GM12878 (cell line): ENCODE results near the gene NT5M. TPM values are rescaled to one million over a fixed set of nuclear protein-coding genes. Genes with fewer than 3 reads are reported as not detected.

ENCODE experiments used
- ATAC-seq: fragments of 200-7000 bp; cut with Tn5 transposase; 3 replicates; pipeline ENCODE4 v1.9.1; 2020; ENCODE audit warnings: mild to moderate bottlenecking, moderate library complexity
- BruUV-seq: library from RNA; stranded (reverse); fragments of 400-500 nt; replicated peaks from 2 replicates; lab custom pipeline; 2021; lab: Mats Ljungman, UMichigan
- CTCF ChIA-PET: fragments of 300-600 bp; sonication (Branson Sonifier 250); formaldehyde crosslinking; extraction: SDS; loops from one replicate; lab custom pipeline; 2021; ENCODE audit warnings: inconsistent platforms; lab: Yijun Ruan, JAX
- POLR2A ChIA-PET: fragments of 350-600 bp; formaldehyde crosslinking; extraction: SDS; loops from one replicate; lab custom pipeline; 2021; ENCODE audit warnings: inconsistent platforms; lab: Charles Lee
- RAD21 ChIA-PET: fragments of 300-600 bp; sonication (Branson Sonifier 250); formaldehyde crosslinking; loops from one replicate; lab custom pipeline; 2023; ENCODE audit warnings: antibody characterized with exemption; ENCODE audit not compliant: unreplicated experiment; lab: Charles Lee
- SMC1A ChIA-PET: fragments of 300-600 bp; sonication (Branson Sonifier 250); formaldehyde crosslinking; loops from one replicate; lab custom pipeline; 2023; ENCODE audit not compliant: unreplicated experiment, uncharacterized antibody; lab: Charles Lee
- DNase-seq: peaks from one replicate; pipeline ENCODE4 v3.0.0-alpha.2; 2011; ENCODE audit warnings: low read depth, low spot score
- FAIRE-seq: peaks from 3 replicates; lab custom pipeline; 2011; peaks lifted over from hg19 to GRCh38; lab: Jason Lieb, UNC
- H2AFZ ChIP-seq: 2 replicates; pipeline ENCODE4 v1.6.0; 2011; ENCODE audit warnings: low read depth, low read length, control low read depth; ENCODE audit not compliant: control insufficient read depth
- H3K27ac ChIP-seq: 2 replicates; pipeline ENCODE4 v1.5.1; 2011; ENCODE audit warnings: control low read depth; ENCODE audit not compliant: control insufficient read depth, insufficient read depth
- H3K27me3 ChIP-seq, 2 experiments: replicated peaks in 1 of 2; 2 replicates each; pipeline versions ENCODE4 v1.6.0 to v1.6.1; 2011; ENCODE audit warnings: low read length in 1 of 2; ENCODE audit not compliant: control insufficient read depth in 2 of 2, insufficient read depth in 2 of 2
- H3K36me3 ChIP-seq, 2 experiments: 2 replicates each; pipeline ENCODE4 v1.5.1; 2011; ENCODE audit warnings: low read length in 1 of 2; ENCODE audit not compliant: control insufficient read depth in 2 of 2, insufficient read depth in 2 of 2
- H3K4me1 ChIP-seq: 2 replicates; pipeline ENCODE4 v1.6.1; 2011; ENCODE audit warnings: mild to moderate bottlenecking, low read length, moderate library complexity, mixed read lengths; ENCODE audit not compliant: control insufficient read depth, insufficient read depth
- H3K4me2 ChIP-seq: 2 replicates; pipeline ENCODE4 v1.6.0; 2011; ENCODE audit warnings: control low read depth; ENCODE audit not compliant: control insufficient read depth, insufficient read depth
- H3K4me3 ChIP-seq: fragments of 200-600 bp; sonication (generic); 2 replicates; pipeline ENCODE4 v1.5.1; 2016
- H3K79me2 ChIP-seq: 2 replicates; pipeline ENCODE4 v1.6.0; 2011; ENCODE audit warnings: low read length; ENCODE audit not compliant: control insufficient read depth, insufficient read depth
- H3K9ac ChIP-seq: 2 replicates; pipeline ENCODE4 v1.8.0; 2011; ENCODE audit warnings: low read length, control low read depth, mixed read lengths; ENCODE audit not compliant: control insufficient read depth, insufficient read depth
- H3K9me3 ChIP-seq: replicated peaks from 3 replicates; pipeline ENCODE4 v1.5.1; 2011; ENCODE audit warnings: mild to moderate bottlenecking, low read length; ENCODE audit not compliant: control insufficient read depth, insufficient read depth
- H4K20me1 ChIP-seq: 2 replicates; pipeline ENCODE4 v1.6.0; 2011; ENCODE audit not compliant: control insufficient read depth, insufficient read depth
- FOXM1 ChIP-seq: IDR thresholded peaks from 2 replicates; pipeline ENCODE4 v1.6.1; 2012; ENCODE audit warnings: low read depth, mild to moderate bottlenecking, inconsistent platforms, low read length, moderate library complexity
- PAX8 ChIP-seq: fragments of 450-650 bp; IDR thresholded peaks from 2 replicates; pipeline ENCODE4 v1.6.1; 2017; ENCODE audit warnings: mild to moderate bottlenecking, moderate library complexity
- POLR2AphosphoS2 ChIP-seq: IDR thresholded peaks from 2 replicates; pipeline ENCODE4 v1.6.1; 2011; ENCODE audit warnings: low read depth, mild to moderate bottlenecking, low read length, improper control_type of control experiment, moderate library complexity
- POU2F2 ChIP-seq: IDR thresholded peaks from 3 replicates; pipeline ENCODE4 v1.6.1; 2011; ENCODE audit warnings: low read depth, mild to moderate bottlenecking, low read length, borderline replicate concordance
- SMC3 ChIP-seq: IDR thresholded peaks from 2 replicates; pipeline ENCODE4 v1.6.1; 2011; ENCODE audit warnings: low read length, improper control_type of control experiment, borderline replicate concordance
- TARDBP ChIP-seq: IDR thresholded peaks from 2 replicates; pipeline ENCODE4 v1.6.1; 2016; ENCODE audit warnings: borderline replicate concordance
- TCF12 ChIP-seq: IDR thresholded peaks from 2 replicates; pipeline ENCODE4 v1.6.1; 2011; ENCODE audit warnings: low read depth, mild to moderate bottlenecking, low read length
- WGBS: methylation state at CpG from one replicate; pipeline ENCODE4 v1.1.6; 2016; ENCODE audit warnings: low lambda C conversion rate; ENCODE audit not compliant: insufficient replicate concordance, insufficient coverage; ENCODE audit errors: missing lambda C conversion rate; 5-methylcytosine and 5-hydroxymethylcytosine counted together
- in situ Hi-C: fragments of 300-500 bp; cut with MboI; formaldehyde crosslinking; loops from 9 replicates; pipeline ENCODE4 v1.14.3; 2018; ENCODE audit warnings: mixed read lengths
- intact Hi-C: fragments of 100-400 bp; cut with micrococcal nuclease; formaldehyde crosslinking; loops from one replicate; pipeline ENCODE4 v1.14.2; 2022; ENCODE audit not compliant: unreplicated experiment
- polyA plus RNA-seq, 11 experiments: library from polyadenylated mRNA; depleted of rRNA in 4 of 11; unstranded in 6 of 11; stranded (reverse) in 5 of 11; fragments of >200 nt; fragmentation: Nextera tagmentation in 4 of 11; fragmentation: Illumina TruSeq in 1 of 11; extraction: Ambion mirVana in 4 of 11; extraction: Trizol in 1 of 11; gene quantifications; 1 replicate in 1 of 11; 2 replicates in 10 of 11; pipeline versions ENCODE4 v1.2.1 to v1.2.3, GENCODE V29; 2011 to 2016; ENCODE audit warnings: inconsistent platforms in 2 of 11, missing spikeins in 2 of 11, low read depth in 1 of 11
- total RNA-seq, 4 experiments: library from RNA; depleted of rRNA in 3 of 4; stranded (reverse); fragments of >200 nt in 3 of 4; fragmentation: Illumina TruSeq in 1 of 4; extraction: Trizol in 1 of 4; gene quantifications; 2 replicates each; pipeline versions ENCODE4 v1.2.1 to v1.2.3, GENCODE V29; 2013 to 2021
- TF ChIP-seq, protein P1 (sequence below): IDR thresholded peaks from 2 replicates; pipeline ENCODE4 v1.6.1; 2011; ENCODE audit warnings: low read depth, low read length, improper control_type of control experiment, borderline replicate concordance
- TF ChIP-seq, protein P2 (sequence below): fragments of 150-350 bp; IDR thresholded peaks from 2 replicates; pipeline ENCODE4 v1.6.1; 2016; ENCODE audit warnings: low read depth, low read length
- TF ChIP-seq, protein P3 (sequence below): fragments of 150-350 bp; IDR thresholded peaks from 2 replicates; pipeline ENCODE4 v1.6.1; 2014; ENCODE audit warnings: mild to moderate bottlenecking, low read depth, low read length

The NT5M gene
- total and polyA plus RNA-seq, 10 of the 15 experiments (the other 5 are each of a cell fraction or from before 2014, with no cell fraction given): 0.18 to 14.1 (median 2.9) TPM

DNA sequence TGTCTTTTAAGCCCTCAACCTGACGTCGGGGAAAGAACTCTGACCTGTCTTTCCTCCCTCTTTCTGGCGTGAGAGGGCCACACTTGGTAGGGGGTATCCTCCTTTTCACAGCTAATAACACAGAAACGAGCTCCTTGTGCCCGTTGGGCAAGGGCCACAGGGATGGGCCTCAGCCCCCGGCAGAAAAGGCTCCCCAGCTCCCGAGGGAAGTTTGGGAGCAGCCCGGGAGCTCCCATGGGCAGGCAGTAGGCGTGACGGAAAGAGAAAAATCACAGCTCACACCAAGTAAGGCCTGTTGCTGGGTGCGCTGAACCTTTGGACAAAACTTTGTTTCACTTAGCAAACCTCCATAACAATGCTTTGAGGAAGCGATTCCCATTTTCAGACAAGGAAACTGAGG lies 90.8 kb downstream of the NT5M start:
- TF ChIP-seq, protein P1, sequence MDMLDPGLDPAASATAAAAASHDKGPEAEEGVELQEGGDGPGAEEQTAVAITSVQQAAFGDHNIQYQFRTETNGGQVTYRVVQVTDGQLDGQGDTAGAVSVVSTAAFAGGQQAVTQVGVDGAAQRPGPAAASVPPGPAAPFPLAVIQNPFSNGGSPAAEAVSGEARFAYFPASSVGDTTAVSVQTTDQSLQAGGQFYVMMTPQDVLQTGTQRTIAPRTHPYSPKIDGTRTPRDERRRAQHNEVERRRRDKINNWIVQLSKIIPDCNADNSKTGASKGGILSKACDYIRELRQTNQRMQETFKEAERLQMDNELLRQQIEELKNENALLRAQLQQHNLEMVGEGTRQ: no peak
- TF ChIP-seq TARDBP: no peak
- TF ChIP-seq POU2F2: no peak
- no peak for TF ChIP-seq SMC3
- no peak for TF ChIP-seq FOXM1
- TF ChIP-seq, all 136 proteins: peak for 0
- WGBS: 52% methylated on average over 12 of the region's 12 CpGs
- Histone ChIP-seq H3K4me2 (no peak overlapping the region), H3K4me1 (peaks cover 11% of the 10 kb centered on the region), H3K4me3 (no peak overlapping the region), H3K9me3 (peaks cover 4% of the 10 kb centered on the region; the same call in 2 of the 3 replicates), H3K27me3 (peaks cover 0 to 2% of the 10 kb centered on the region in 2 experiments; a peak in 3 of 4 replicates), H3K27ac (no peak overlapping the region), H3K79me2 (no peaks in the 10 kb centered on the region), H3K9ac (no peak overlapping the region), H4K20me1 (no peaks in the 10 kb centered on the region), H3K36me3 (no peaks in the 10 kb centered on the region), H2AFZ (no peak overlapping the region)
- POLR2A ChIA-PET: no interaction called here
- FAIRE-seq (no peak), DNase-seq (no peak), ATAC-seq (no peak)
- in situ Hi-C loops (no loop called here), intact Hi-C loops (no loop called here)
- CTCF ChIA-PET: interaction anchor here (0.8 to 1.0 kb wide), 2 partner anchors 12 to 19 kb away, joined by 4 read pairs; no protein-coding TSS in a partner anchor
- BruUV-seq: no TSS peak
- RAD21 ChIA-PET: no interaction called here
- SMC1A ChIA-PET: no interaction called here

DNA sequence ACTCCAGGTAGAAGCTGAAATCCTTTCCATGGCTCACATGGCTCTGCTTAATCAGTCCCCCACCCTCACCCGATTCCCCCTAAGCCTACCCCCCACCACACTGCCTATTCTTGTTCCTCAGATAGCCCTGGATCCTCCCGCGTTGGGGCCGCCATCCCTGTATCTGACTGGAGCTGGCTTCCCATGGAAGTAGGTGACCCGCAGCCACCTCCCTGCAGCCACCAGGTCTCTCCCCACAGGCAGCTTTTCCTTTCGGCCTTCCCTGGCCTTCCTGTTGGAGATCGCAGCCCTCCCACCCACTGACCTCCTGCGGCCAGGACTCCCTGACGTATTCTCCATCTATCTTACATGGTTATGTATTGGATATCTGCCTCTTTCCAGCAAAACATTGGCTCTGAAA lies 91.3 kb downstream of the NT5M start:
- in situ Hi-C loops (no loop called here), intact Hi-C loops (no loop called here)
- FAIRE-seq: no peak
- 79% methylated on average over 8 of the region's 9 CpGs for WGBS
- DNase-seq: no peak
- SMC1A ChIA-PET: no interaction called here
- Histone ChIP-seq H3K9me3 (peaks cover 4% of the 10 kb centered on the region; the same call in 2 of the 3 replicates), H3K79me2 (no peaks in the 10 kb centered on the region), H3K4me2 (no peak overlapping the region), H3K27me3 (peaks cover 0 to 2% of the 10 kb centered on the region in 2 experiments; a peak in 3 of 4 replicates), H2AFZ (no peak overlapping the region), H3K4me3 (no peak overlapping the region), H4K20me1 (no peaks in the 10 kb centered on the region), H3K9ac (no peak overlapping the region), H3K27ac (no peak overlapping the region), H3K4me1 (peaks cover 11% of the 10 kb centered on the region), H3K36me3 (no peaks in the 10 kb centered on the region)
- POLR2A ChIA-PET: no interaction called here
- BruUV-seq: no TSS peak
- no peak for ATAC-seq
- RAD21 ChIA-PET: no interaction called here
- CTCF ChIA-PET: no interaction called here
- TF ChIP-seq, protein P2, sequence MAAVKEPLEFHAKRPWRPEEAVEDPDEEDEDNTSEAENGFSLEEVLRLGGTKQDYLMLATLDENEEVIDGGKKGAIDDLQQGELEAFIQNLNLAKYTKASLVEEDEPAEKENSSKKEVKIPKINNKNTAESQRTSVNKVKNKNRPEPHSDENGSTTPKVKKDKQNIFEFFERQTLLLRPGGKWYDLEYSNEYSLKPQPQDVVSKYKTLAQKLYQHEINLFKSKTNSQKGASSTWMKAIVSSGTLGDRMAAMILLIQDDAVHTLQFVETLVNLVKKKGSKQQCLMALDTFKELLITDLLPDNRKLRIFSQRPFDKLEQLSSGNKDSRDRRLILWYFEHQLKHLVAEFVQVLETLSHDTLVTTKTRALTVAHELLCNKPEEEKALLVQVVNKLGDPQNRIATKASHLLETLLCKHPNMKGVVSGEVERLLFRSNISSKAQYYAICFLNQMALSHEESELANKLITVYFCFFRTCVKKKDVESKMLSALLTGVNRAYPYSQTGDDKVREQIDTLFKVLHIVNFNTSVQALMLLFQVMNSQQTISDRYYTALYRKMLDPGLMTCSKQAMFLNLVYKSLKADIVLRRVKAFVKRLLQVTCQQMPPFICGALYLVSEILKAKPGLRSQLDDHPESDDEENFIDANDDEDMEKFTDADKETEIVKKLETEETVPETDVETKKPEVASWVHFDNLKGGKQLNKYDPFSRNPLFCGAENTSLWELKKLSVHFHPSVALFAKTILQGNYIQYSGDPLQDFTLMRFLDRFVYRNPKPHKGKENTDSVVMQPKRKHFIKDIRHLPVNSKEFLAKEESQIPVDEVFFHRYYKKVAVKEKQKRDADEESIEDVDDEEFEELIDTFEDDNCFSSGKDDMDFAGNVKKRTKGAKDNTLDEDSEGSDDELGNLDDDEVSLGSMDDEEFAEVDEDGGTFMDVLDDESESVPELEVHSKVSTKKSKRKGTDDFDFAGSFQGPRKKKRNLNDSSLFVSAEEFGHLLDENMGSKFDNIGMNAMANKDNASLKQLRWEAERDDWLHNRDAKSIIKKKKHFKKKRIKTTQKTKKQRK: no peak
- TF ChIP-seq POLR2AphosphoS2 (no peak), PAX8 (no peak), TCF12 (no peak)
- TF ChIP-seq, protein P3, sequence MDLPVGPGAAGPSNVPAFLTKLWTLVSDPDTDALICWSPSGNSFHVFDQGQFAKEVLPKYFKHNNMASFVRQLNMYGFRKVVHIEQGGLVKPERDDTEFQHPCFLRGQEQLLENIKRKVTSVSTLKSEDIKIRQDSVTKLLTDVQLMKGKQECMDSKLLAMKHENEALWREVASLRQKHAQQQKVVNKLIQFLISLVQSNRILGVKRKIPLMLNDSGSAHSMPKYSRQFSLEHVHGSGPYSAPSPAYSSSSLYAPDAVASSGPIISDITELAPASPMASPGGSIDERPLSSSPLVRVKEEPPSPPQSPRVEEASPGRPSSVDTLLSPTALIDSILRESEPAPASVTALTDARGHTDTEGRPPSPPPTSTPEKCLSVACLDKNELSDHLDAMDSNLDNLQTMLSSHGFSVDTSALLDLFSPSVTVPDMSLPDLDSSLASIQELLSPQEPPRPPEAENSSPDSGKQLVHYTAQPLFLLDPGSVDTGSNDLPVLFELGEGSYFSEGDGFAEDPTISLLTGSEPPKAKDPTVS: no peak
